H1 (cell line): Measurements from ENCODE around the gene TLL1. TPM values are rescaled to one million over a fixed set of nuclear protein-coding genes. Genes with fewer than 3 reads are reported as not detected.

Experiments used
- CTCF ChIA-PET: fragments of 300-600 bp; sonication (Branson Sonifier 250); formaldehyde crosslinking; loops from one replicate; lab custom pipeline; 2021; ENCODE audit not compliant: partially characterized antibody; lab: Charles Lee
- POLR2A ChIA-PET: fragments of 300-600 bp; sonication (Branson Sonifier 250); formaldehyde crosslinking; loops from one replicate; lab custom pipeline; 2021; ENCODE audit warnings: inconsistent platforms; ENCODE audit not compliant: partially characterized antibody; lab: Charles Lee
- DNase-seq, 2 experiments: peaks; one replicate each; pipeline versions ENCODE4 v3.0.0 to v3.0.0-alpha.2; 2010 to 2022; ENCODE audit warnings: low spot score in 2 of 2, low read depth in 1 of 2, mixed read lengths in 1 of 2
- FAIRE-seq: peaks from 2 replicates; lab custom pipeline; 2011; peaks lifted over from hg19 to GRCh38; lab: Jason Lieb, UNC
- H2AFZ ChIP-seq: 2 replicates; pipeline ENCODE4 v1.8.1; 2012; ENCODE audit warnings: low read length, inconsistent platforms
- H2AK5ac ChIP-seq: 2 replicates; pipeline ENCODE4 v1.6.1; 2013; ENCODE audit warnings: low read depth, low read length
- H2BK120ac ChIP-seq: replicated peaks from 2 replicates; pipeline ENCODE3; 2013; ENCODE audit warnings: low read depth, low read length, inconsistent platforms
- H2BK12ac ChIP-seq: 2 replicates; pipeline ENCODE4 v1.6.1; 2013; ENCODE audit warnings: low read depth, low read length
- H2BK15ac ChIP-seq: 2 replicates; pipeline ENCODE4 v1.6.1; 2013; ENCODE audit warnings: low read length
- H2BK20ac ChIP-seq: 2 replicates; pipeline ENCODE4 v1.6.1; 2013; ENCODE audit warnings: low read length
- H2BK5ac ChIP-seq: 2 replicates; pipeline ENCODE4 v1.6.1; 2013; ENCODE audit warnings: low read depth, low read length
- H3K14ac ChIP-seq: 2 replicates; pipeline ENCODE4 v1.6.1; 2013; ENCODE audit warnings: inconsistent platforms; ENCODE audit not compliant: insufficient read length
- H3K18ac ChIP-seq: 2 replicates; pipeline ENCODE4 v1.6.1; 2013; ENCODE audit warnings: low read length; ENCODE audit errors: extremely low read depth
- H3K23ac ChIP-seq: 2 replicates; pipeline ENCODE4 v1.6.1; 2013; ENCODE audit warnings: inconsistent platforms; ENCODE audit not compliant: insufficient read length
- H3K23me2 ChIP-seq: 2 replicates; pipeline ENCODE4 v1.6.1; 2013; ENCODE audit warnings: low read depth, low read length
- H3K27ac ChIP-seq: 2 replicates; pipeline ENCODE4 v1.6.1; 2011; ENCODE audit warnings: low read depth, low read length, inconsistent platforms
- H3K27me3 ChIP-seq, 4 experiments: replicated peaks in 1 of 4; 1 replicate in 1 of 4; 2 replicates in 3 of 4; pipeline versions ENCODE4 v1.6.1 to v1.8.1; 2011 to 2013; ENCODE audit warnings: low read length in 3 of 4, mild to moderate bottlenecking in 3 of 4, inconsistent platforms in 2 of 4, mixed read lengths in 2 of 4, moderate library complexity in 1 of 4; ENCODE audit not compliant: control insufficient read depth in 3 of 4, insufficient read depth in 3 of 4; ENCODE audit errors: extremely low read depth in 1 of 4
- H3K36me3 ChIP-seq, 4 experiments: 2 replicates each; pipeline versions ENCODE4 v1.6.1 to v1.8.1; 2011 to 2013; ENCODE audit warnings: mild to moderate bottlenecking in 4 of 4, low read length in 3 of 4, moderate library complexity in 2 of 4, control low read depth in 1 of 4, inconsistent platforms in 1 of 4; ENCODE audit not compliant: insufficient read depth in 4 of 4, control insufficient read depth in 2 of 4
- H3K4ac ChIP-seq: replicated peaks from 2 replicates; pipeline ENCODE3; 2013; ENCODE audit warnings: low read length, low read depth, mixed read lengths, inconsistent platforms; ENCODE audit not compliant: insufficient read length
- H3K4me1 ChIP-seq, 4 experiments: replicated peaks in 1 of 4; 1 replicate in 1 of 4; 2 replicates in 3 of 4; pipeline versions ENCODE4 v1.6.1 to v1.8.1; 2011 to 2013; ENCODE audit warnings: low read length in 3 of 4, inconsistent platforms in 2 of 4, mixed read lengths in 1 of 4; ENCODE audit not compliant: insufficient read depth in 4 of 4, control insufficient read depth in 3 of 4
- H3K4me2 ChIP-seq, 2 experiments: 2 replicates each; pipeline versions ENCODE4 v1.6.1 to v1.8.1; 2011 to 2013; ENCODE audit warnings: low read depth in 2 of 2, low read length in 2 of 2, control low read depth in 1 of 2, inconsistent platforms in 1 of 2, mild to moderate bottlenecking in 1 of 2; ENCODE audit not compliant: insufficient read depth in 1 of 2
- H3K4me3 ChIP-seq, 4 experiments: fragments of 200-600, 300-600 bp in 1 of 4; sonication (generic), shearing (Covaris generic), sonication (Bioruptor Twin) in 1 of 4; 2 replicates each; pipeline versions ENCODE4 v1.5.1 to v1.8.1; 2011 to 2016; ENCODE audit warnings: low read length in 4 of 4, low read depth in 3 of 4, control low read depth in 2 of 4, inconsistent platforms in 2 of 4, mild to moderate bottlenecking in 2 of 4, mixed read lengths in 1 of 4, moderate library complexity in 1 of 4; ENCODE audit not compliant: insufficient read depth in 2 of 4; ENCODE audit errors: extremely low read depth in 1 of 4
- H3K56ac ChIP-seq: replicated peaks from 2 replicates; pipeline ENCODE3; 2013; ENCODE audit warnings: low read depth, mild to moderate bottlenecking, mixed read lengths, low read length, inconsistent platforms; ENCODE audit not compliant: insufficient read length
- H3K79me1 ChIP-seq: 2 replicates; pipeline ENCODE4 v1.6.1; 2013; ENCODE audit warnings: low read depth, low read length, control low read depth
- H3K79me2 ChIP-seq, 2 experiments: 2 replicates each; pipeline versions ENCODE4 v1.6.1 to v1.8.1; 2012 to 2013; ENCODE audit warnings: low read length in 2 of 2, mild to moderate bottlenecking in 2 of 2, inconsistent platforms in 1 of 2; ENCODE audit not compliant: insufficient read depth in 2 of 2, control insufficient read depth in 1 of 2
- H3K9ac ChIP-seq, 4 experiments: replicated peaks in 1 of 4; 1 replicate in 1 of 4; 2 replicates in 3 of 4; pipeline versions ENCODE4 v1.6.1 to v1.8.1; 2011 to 2013; ENCODE audit warnings: low read depth in 3 of 4, low read length in 3 of 4, control low read depth in 2 of 4, mild to moderate bottlenecking in 2 of 4, moderate library complexity in 2 of 4, inconsistent platforms in 1 of 4; ENCODE audit errors: extremely low read depth in 1 of 4
- H3K9me3 ChIP-seq, 2 experiments: 2 replicates each; pipeline versions ENCODE4 v1.6.1 to v1.8.1; 2012 to 2013; ENCODE audit warnings: mild to moderate bottlenecking in 2 of 2, moderate library complexity in 2 of 2, control low read depth in 1 of 2, inconsistent platforms in 1 of 2, low read depth in 1 of 2, low read length in 1 of 2, mixed read lengths in 1 of 2; ENCODE audit not compliant: insufficient read depth in 2 of 2
- H4K20me1 ChIP-seq, 2 experiments: replicated peaks in 1 of 2; 2 replicates each; pipeline versions ENCODE3 to v1.8.1; 2011 to 2013; ENCODE audit warnings: inconsistent platforms in 2 of 2, low read length in 2 of 2, mild to moderate bottlenecking in 1 of 2; ENCODE audit not compliant: insufficient read depth in 2 of 2, control insufficient read depth in 1 of 2
- H4K5ac ChIP-seq: 2 replicates; pipeline ENCODE4 v1.6.1; 2013; ENCODE audit warnings: low read length, low read depth, mixed read lengths, inconsistent platforms; ENCODE audit not compliant: insufficient read length
- H4K8ac ChIP-seq: 2 replicates; pipeline ENCODE4 v1.8.0; 2013; ENCODE audit warnings: mild to moderate bottlenecking, moderate library complexity, low read length, inconsistent platforms; ENCODE audit not compliant: insufficient read depth; ENCODE audit errors: extremely low read depth
- H4K91ac ChIP-seq: replicated peaks from 2 replicates; pipeline ENCODE3; 2013; ENCODE audit warnings: low read length, mixed read lengths, inconsistent platforms; ENCODE audit not compliant: insufficient read length
- ASH2L ChIP-seq: fragments of 200-600, 300-600 bp; sonication (generic); IDR thresholded peaks from one replicate; pipeline ENCODE4 v1.7.1; 2017; ENCODE audit warnings: low read length
- CBX5 ChIP-seq: fragments of 300-800, 300-1000 bp; sonication (generic); IDR thresholded peaks from 2 replicates; pipeline ENCODE4 v1.7.1; 2016; ENCODE audit warnings: antibody characterized with exemption, low read length, low read depth
- GTF2F1 ChIP-seq: IDR thresholded peaks from 2 replicates; pipeline ENCODE4 v1.6.1; 2012; ENCODE audit warnings: low read depth, low read length, improper control_type of control experiment, borderline replicate concordance
- HDAC2 ChIP-seq, 2 experiments: fragments of 300-600 bp in 1 of 2; sonication (generic) in 1 of 2; IDR thresholded peaks; 2 replicates each; pipeline ENCODE4 v1.6.1; 2011 to 2012; ENCODE audit warnings: low read depth in 2 of 2, low read length in 2 of 2, mild to moderate bottlenecking in 2 of 2, moderate library complexity in 2 of 2, borderline replicate concordance in 1 of 2, inconsistent platforms in 1 of 2
- PHF8 ChIP-seq: fragments of 200-600 bp; sonication (generic); conservative IDR thresholded peaks from 2 replicates; pipeline ENCODE4 v1.7.1; 2012; ENCODE audit warnings: low read depth, mild to moderate bottlenecking, inconsistent platforms, low read length, moderate library complexity
- SRF ChIP-seq: IDR thresholded peaks from 2 replicates; pipeline ENCODE4 v1.6.1; 2011; ENCODE audit warnings: mild to moderate bottlenecking, low read depth, low read length, moderate library complexity
- TAF7 ChIP-seq: optimal IDR thresholded peaks from 2 replicates; pipeline ENCODE3; 2011; ENCODE audit warnings: low read depth, mild to moderate bottlenecking, inconsistent platforms, low read length, moderate library complexity, borderline replicate concordance
- WGBS, 2 experiments: shearing (Covaris generic) in 1 of 2; methylation state at CpG; one replicate each; pipeline versions ENCODE4 v1.1.6 to v1.1.7; 2013 to 2015; ENCODE audit warnings: low lambda C conversion rate in 2 of 2, mixed read lengths in 2 of 2, inconsistent platforms in 1 of 2, low coverage in 1 of 2, missing lambda C conversion rate in 1 of 2; ENCODE audit not compliant: insufficient replicate concordance in 2 of 2, insufficient coverage in 1 of 2, insufficient read length in 1 of 2; ENCODE audit errors: extremely low coverage in 1 of 2, missing lambda C conversion rate in 1 of 2; 5-methylcytosine and 5-hydroxymethylcytosine counted together
- polyA plus RNA-seq, 7 experiments: library from polyadenylated mRNA; depleted of rRNA in 3 of 7; stranded (reverse) in 5 of 7; unstranded in 2 of 7; fragments of >200 nt in 5 of 7; fragments of 200-250 nt in 2 of 7; gene quantifications; 1 replicate in 5 of 7; 2 replicates in 1 of 7; 4 replicates in 1 of 7; pipeline versions ENCODE4 v1.2.1 to v1.2.3, GENCODE V29; 2011 to 2013; ENCODE audit warnings: missing spikeins in 2 of 7, mixed read lengths in 2 of 7
- total RNA-seq: library from RNA; stranded (reverse); fragmentation: NEBNext Ultra II Directional; extraction: Animal tissue kit (Norgen Biotek cat#: 25700); gene quantifications from 2 replicates; pipeline ENCODE4 v1.2.1, GENCODE V29; 2021
- TF ChIP-seq, protein P1 (sequence below): IDR thresholded peaks from 2 replicates; pipeline ENCODE4 v1.6.1; 2012; ENCODE audit warnings: low read length, inconsistent platforms

The TLL1 gene
- total and polyA plus RNA-seq, 2 of the 8 experiments (the other 6 are each of a cell fraction or from before 2014, with no cell fraction given): 0.18 to 1.1 TPM

DNA sequence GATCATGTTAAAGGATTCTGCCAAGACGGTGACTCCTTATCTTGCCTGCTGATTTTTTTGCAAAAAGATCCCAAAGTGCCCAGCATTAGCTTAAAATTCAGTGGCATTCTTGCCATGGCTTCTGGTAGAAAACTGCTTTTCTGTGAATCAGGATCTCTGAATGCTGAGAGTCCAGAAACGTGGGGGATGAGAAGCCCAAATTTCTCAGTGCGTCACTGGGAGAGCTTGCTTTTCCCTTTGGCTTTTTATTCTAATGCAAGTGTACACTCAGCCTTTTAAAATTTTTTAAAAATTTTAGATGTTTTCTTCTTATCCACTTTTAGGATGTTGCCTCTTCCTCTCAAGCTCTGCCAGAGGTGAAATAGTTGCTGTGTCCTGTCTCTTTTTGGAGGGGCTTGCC lies 98.4 kb downstream of the TLL1 start:
- ChIA-PET CTCF (no interaction called here), POLR2A (no interaction called here)
- 86% methylated on average over 3 of the region's 3 CpGs; no CpG with 5 or more reads in 1 of the 2 experiments for WGBS, 2 experiments
- Histone ChIP-seq H3K4me2 (no peak overlapping the region), H2BK12ac (no peak overlapping the region), H2AFZ (no peak overlapping the region), H3K9ac (no peak overlapping the region), H3K4me3 (no peak overlapping the region), H3K9me3 (peaks cover 0 to 3% of the 10 kb centered on the region in 2 experiments; a peak in 1 of 4 replicates), H2BK20ac (no peak overlapping the region), H3K4ac (no peak overlapping the region), H3K56ac (no peak overlapping the region), H2BK120ac (no peak overlapping the region), H4K20me1 (no peaks in the 10 kb centered on the region), H2AK5ac (no peak overlapping the region), H3K14ac (no peak overlapping the region), H4K91ac (no peak overlapping the region), H3K18ac (no peak overlapping the region), H3K79me2 (no peaks in the 10 kb centered on the region), H4K8ac (no peak overlapping the region), H2BK5ac (no peak overlapping the region), H3K36me3 (no peaks in the 10 kb centered on the region), H3K23ac (no peak overlapping the region), H3K4me1 (no peaks in the 10 kb centered on the region), H3K23me2 (no peaks in the 10 kb centered on the region), H4K5ac (no peak overlapping the region), H3K27me3 (no peaks in the 10 kb centered on the region), H2BK15ac (no peak overlapping the region), H3K79me1 (no peaks in the 10 kb centered on the region), H3K27ac (no peak overlapping the region)
- no peak for TF ChIP-seq HDAC2 (IDR thresholded peaks at IDR 0.05; ENCODE audit: borderline replicate concordance in 1 of 2, low read depth in 2 of 2, low read length in 2 of 2)
- no peak for TF ChIP-seq TAF7
- no peak for TF ChIP-seq SRF
- no peak for TF ChIP-seq PHF8
- TF ChIP-seq GTF2F1: no peak
- TF ChIP-seq, protein P1, sequence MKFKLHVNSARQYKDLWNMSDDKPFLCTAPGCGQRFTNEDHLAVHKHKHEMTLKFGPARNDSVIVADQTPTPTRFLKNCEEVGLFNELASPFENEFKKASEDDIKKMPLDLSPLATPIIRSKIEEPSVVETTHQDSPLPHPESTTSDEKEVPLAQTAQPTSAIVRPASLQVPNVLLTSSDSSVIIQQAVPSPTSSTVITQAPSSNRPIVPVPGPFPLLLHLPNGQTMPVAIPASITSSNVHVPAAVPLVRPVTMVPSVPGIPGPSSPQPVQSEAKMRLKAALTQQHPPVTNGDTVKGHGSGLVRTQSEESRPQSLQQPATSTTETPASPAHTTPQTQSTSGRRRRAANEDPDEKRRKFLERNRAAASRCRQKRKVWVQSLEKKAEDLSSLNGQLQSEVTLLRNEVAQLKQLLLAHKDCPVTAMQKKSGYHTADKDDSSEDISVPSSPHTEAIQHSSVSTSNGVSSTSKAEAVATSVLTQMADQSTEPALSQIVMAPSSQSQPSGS: no peak
- no peak for TF ChIP-seq ASH2L
- TF ChIP-seq CBX5: no peak
- FAIRE-seq (no peak), DNase-seq (no peak)
